Neuronal stem cell (in vitro differentiated cells): ENCODE data around the gene KANK2.
A peak's percentile ranks its signal among the peaks of the same experiment; 100 is the strongest.

Experiments used
- DNase-seq: peaks from one replicate; pipeline ENCODE4 v3.0.0-alpha.2; 2013; ENCODE audit warnings: low spot score
- H2AFZ ChIP-seq: one replicate; pipeline ENCODE4 v1.6.1; 2013; ENCODE audit warnings: mild to moderate bottlenecking, low read length, inconsistent platforms
- H2AK5ac ChIP-seq: 2 replicates; pipeline ENCODE4 v1.6.1; 2013; ENCODE audit warnings: low read depth, mild to moderate bottlenecking, inconsistent platforms, low read length, moderate library complexity, mixed read lengths
- H2BK120ac ChIP-seq: 2 replicates; pipeline ENCODE4 v1.6.1; 2013; ENCODE audit warnings: low read depth, mild to moderate bottlenecking, inconsistent platforms, low read length, moderate library complexity, mixed read lengths
- H2BK12ac ChIP-seq: one replicate; pipeline ENCODE4 v1.6.1; 2013; ENCODE audit warnings: low read length, inconsistent platforms
- H2BK15ac ChIP-seq: 2 replicates; pipeline ENCODE4 v1.6.1; 2013; ENCODE audit warnings: mild to moderate bottlenecking, low read length, inconsistent platforms, mixed read lengths
- H2BK5ac ChIP-seq: one replicate; pipeline ENCODE4 v1.6.1; 2013; ENCODE audit warnings: inconsistent platforms, mild to moderate bottlenecking, low read length, moderate library complexity
- H3K14ac ChIP-seq: one replicate; pipeline ENCODE4 v1.6.1; 2013; ENCODE audit warnings: low read length, inconsistent platforms
- H3K18ac ChIP-seq: 2 replicates; pipeline ENCODE4 v1.6.1; 2013; ENCODE audit warnings: low read length, inconsistent platforms
- H3K23ac ChIP-seq: 2 replicates; pipeline ENCODE4 v1.6.1; 2013; ENCODE audit warnings: low read depth, mild to moderate bottlenecking, mixed read lengths, low read length, inconsistent platforms; ENCODE audit not compliant: poor library complexity
- H3K27ac ChIP-seq: replicated peaks from 3 replicates; pipeline ENCODE4 v1.5.1; 2013; ENCODE audit warnings: low read length, inconsistent platforms
- H3K27me3 ChIP-seq, 3 experiments: 2 replicates each; pipeline ENCODE4 v1.6.1; 2013; ENCODE audit warnings: low read length in 3 of 3, mild to moderate bottlenecking in 2 of 3, inconsistent platforms in 1 of 3, low read depth in 1 of 3, mixed read lengths in 1 of 3, moderate library complexity in 1 of 3; ENCODE audit not compliant: control insufficient read depth in 3 of 3, insufficient read depth in 3 of 3
- H3K36me3 ChIP-seq, 2 donors: replicated peaks in 1 of 2; 2 replicates each; pipeline ENCODE4 v1.6.1; 2013; ENCODE audit warnings: low read length in 2 of 2; ENCODE audit not compliant: control insufficient read depth in 2 of 2, insufficient read depth in 2 of 2
- H3K4ac ChIP-seq: 2 replicates; pipeline ENCODE4 v1.6.1; 2013; ENCODE audit warnings: inconsistent platforms, mild to moderate bottlenecking, low read length, moderate library complexity
- H3K4me1 ChIP-seq, 2 donors: 1 replicate in 1 of 2; 2 replicates in 1 of 2; pipeline ENCODE4 v1.6.1; 2013; ENCODE audit warnings: low read length in 2 of 2, low read depth in 1 of 2; ENCODE audit not compliant: control insufficient read depth in 2 of 2, insufficient read depth in 1 of 2
- H3K4me2 ChIP-seq: one replicate; pipeline ENCODE4 v1.6.1; 2013; ENCODE audit warnings: mild to moderate bottlenecking, low read length, inconsistent platforms; ENCODE audit not compliant: insufficient read depth, poor library complexity, severe bottlenecking
- H3K4me3 ChIP-seq, 2 donors: 2 replicates each; pipeline ENCODE4 v1.5.1; 2013; ENCODE audit warnings: low read length in 2 of 2, mild to moderate bottlenecking in 2 of 2, inconsistent platforms in 1 of 2, moderate library complexity in 1 of 2
- H3K79me1 ChIP-seq: one replicate; pipeline ENCODE4 v1.6.1; 2013; ENCODE audit warnings: low read depth, mild to moderate bottlenecking, inconsistent platforms, low read length, moderate library complexity
- H3K9ac ChIP-seq: one replicate; pipeline ENCODE4 v1.6.1; 2013; ENCODE audit warnings: mild to moderate bottlenecking, low read depth, low read length, inconsistent platforms; ENCODE audit not compliant: poor library complexity
- H3K9me3 ChIP-seq, 2 donors: replicated peaks in 1 of 2; 2 replicates each; pipeline versions ENCODE3 to v1.6.1; 2013; ENCODE audit warnings: low read length in 2 of 2, mild to moderate bottlenecking in 2 of 2, inconsistent platforms in 1 of 2, low read depth in 1 of 2, mixed read lengths in 1 of 2, moderate library complexity in 1 of 2; ENCODE audit not compliant: control insufficient read depth in 2 of 2, insufficient read depth in 1 of 2
- H4K8ac ChIP-seq: one replicate; pipeline ENCODE4 v1.6.1; 2013; ENCODE audit warnings: low read depth, mild to moderate bottlenecking, inconsistent platforms, low read length, moderate library complexity
- H4K91ac ChIP-seq: one replicate; pipeline ENCODE4 v1.6.1; 2013; ENCODE audit warnings: low read length, low read depth, mild to moderate bottlenecking, inconsistent platforms; ENCODE audit not compliant: poor library complexity
- WGBS, 2 donors: extraction: QIAGEN DNeasy Blood & Tissue Kit; methylation state at CpG; one replicate each; pipeline ENCODE4 v1.1.7; 2013; ENCODE audit warnings: missing lambda C conversion rate in 2 of 2, mixed read lengths in 1 of 2; ENCODE audit not compliant: insufficient read length in 2 of 2, insufficient replicate concordance in 1 of 2; ENCODE audit errors: extremely low coverage in 2 of 2; 5-methylcytosine and 5-hydroxymethylcytosine counted together

KANK2 gene

GRCh38 chr19:11202488-11203193 is 5.3 kb upstream of the KANK2 start:
- Histone ChIP-seq H3K14ac (no peak overlapping the region), H3K27me3 (no peaks in the 10 kb centered on the region), H2AK5ac (no peak overlapping the region), H3K27ac (no peak overlapping the region), H2BK5ac (no peak overlapping the region), H3K4me2 (no peak overlapping the region), H3K9ac (no peak overlapping the region), H3K4me1 (peaks cover 0 to 2% of the 10 kb centered on the region in 2 donors), H3K18ac (no peak overlapping the region), H2BK12ac (no peak overlapping the region), H2AFZ (no peak overlapping the region), H4K8ac (no peak overlapping the region), H3K79me1 (no peaks in the 10 kb centered on the region), H2BK120ac (no peak overlapping the region), H3K23ac (peak overlapping the region; percentile 40), H3K9me3 (no peaks in the 10 kb centered on the region), H4K91ac (no peak overlapping the region), H3K4ac (no peak overlapping the region), H3K4me3 (no peak overlapping the region), H2BK15ac (no peak overlapping the region), H3K36me3 (peaks cover 0 to 55% of the 10 kb centered on the region in 2 donors)
- DNase-seq, result no peak
- no CpG with 5 or more reads among the region's 20 CpGs for WGBS, 2 donors

DNA sequence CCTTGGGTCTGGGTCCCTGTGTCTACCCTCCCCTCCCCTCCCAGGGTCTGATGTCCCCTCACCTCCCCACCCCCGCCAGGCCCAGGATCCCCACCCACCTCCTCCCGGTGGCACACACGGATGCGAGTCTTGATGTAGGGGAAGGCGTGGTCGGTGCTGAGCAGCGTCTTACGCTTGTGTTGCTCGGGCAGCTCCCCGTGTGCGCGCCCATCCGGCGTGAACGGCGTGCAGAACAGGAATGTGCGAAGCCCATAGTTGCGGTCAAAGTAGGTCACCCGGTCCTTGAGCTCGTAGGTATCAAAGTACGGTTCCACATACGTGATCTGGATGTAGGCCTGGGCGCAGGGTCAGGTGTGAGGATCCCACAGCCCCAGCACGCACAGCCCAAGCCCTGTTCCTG is 4.4 kb upstream of the KANK2 start:
- peaks cover 0 to 55% of the 10 kb centered on the region in 2 donors for H3K36me3 ChIP-seq
- no peak overlapping the region for H3K9ac ChIP-seq
- H3K4me2 ChIP-seq, result no peak overlapping the region
- no peaks in the 10 kb centered on the region for H3K79me1 ChIP-seq
- H3K4ac ChIP-seq, result no peak overlapping the region
- H3K27ac ChIP-seq, result no peak overlapping the region
- no peaks in the 10 kb centered on the region for H3K27me3 ChIP-seq
- no peaks in the 10 kb centered on the region for H3K9me3 ChIP-seq
- no peak overlapping the region for H3K18ac ChIP-seq
- no peak overlapping the region for H2AFZ ChIP-seq
- no peak overlapping the region for H4K8ac ChIP-seq
- H3K14ac ChIP-seq, result no peak overlapping the region
- no CpG with 5 or more reads among the region's 24 CpGs for WGBS, 2 donors
- no peak overlapping the region for H2BK5ac ChIP-seq
- no peak for DNase-seq
- H4K91ac ChIP-seq, result no peak overlapping the region
- H3K23ac ChIP-seq, result peak overlapping the region; percentile 85
- H2AK5ac ChIP-seq, result no peak overlapping the region
- peaks cover 0 to 2% of the 10 kb centered on the region in 2 donors for H3K4me1 ChIP-seq
- H2BK12ac ChIP-seq, result no peak overlapping the region
- H3K4me3 ChIP-seq, result no peak overlapping the region
- no peak overlapping the region for H2BK15ac ChIP-seq
- H2BK120ac ChIP-seq, result no peak overlapping the region

- no peak overlapping the region for H3K14ac ChIP-seq
- H2BK12ac ChIP-seq, result no peak overlapping the region
- peak overlapping the region; percentile 28 for H3K18ac ChIP-seq
- H3K9me3 ChIP-seq, result no peaks in the 10 kb centered on the region
- H3K4me1 ChIP-seq, result peaks cover 0 to 4% of the 10 kb centered on the region in 2 donors
- H2BK5ac ChIP-seq, result peak overlapping the region; percentile 13
- no peak overlapping the region for H3K23ac ChIP-seq
- no peaks in the 10 kb centered on the region for H3K79me1 ChIP-seq
- no peak overlapping the region for H3K4me3 ChIP-seq
- no peak overlapping the region for H2BK120ac ChIP-seq
- no peak overlapping the region for H3K4ac ChIP-seq
- H3K9ac ChIP-seq, result no peak overlapping the region
- no peak overlapping the region for H4K91ac ChIP-seq
- H2AK5ac ChIP-seq, result peak overlapping the region; percentile 70
- no peak overlapping the region for H2AFZ ChIP-seq
- H3K27ac ChIP-seq, result no peak overlapping the region
- peaks cover 0 to 51% of the 10 kb centered on the region in 2 donors for H3K36me3 ChIP-seq
- no peaks in the 10 kb centered on the region for H3K27me3 ChIP-seq
- no peak overlapping the region for H3K4me2 ChIP-seq
- no peak overlapping the region for H4K8ac ChIP-seq
- no peak overlapping the region for H2BK15ac ChIP-seq
- no peak for DNase-seq
- no CpG with 5 or more reads among the region's 9 CpGs for WGBS, 2 donors
Measured at GRCh38 chr19:11200931-11201330, 3.6 kb upstream of the KANK2 start.

DNA sequence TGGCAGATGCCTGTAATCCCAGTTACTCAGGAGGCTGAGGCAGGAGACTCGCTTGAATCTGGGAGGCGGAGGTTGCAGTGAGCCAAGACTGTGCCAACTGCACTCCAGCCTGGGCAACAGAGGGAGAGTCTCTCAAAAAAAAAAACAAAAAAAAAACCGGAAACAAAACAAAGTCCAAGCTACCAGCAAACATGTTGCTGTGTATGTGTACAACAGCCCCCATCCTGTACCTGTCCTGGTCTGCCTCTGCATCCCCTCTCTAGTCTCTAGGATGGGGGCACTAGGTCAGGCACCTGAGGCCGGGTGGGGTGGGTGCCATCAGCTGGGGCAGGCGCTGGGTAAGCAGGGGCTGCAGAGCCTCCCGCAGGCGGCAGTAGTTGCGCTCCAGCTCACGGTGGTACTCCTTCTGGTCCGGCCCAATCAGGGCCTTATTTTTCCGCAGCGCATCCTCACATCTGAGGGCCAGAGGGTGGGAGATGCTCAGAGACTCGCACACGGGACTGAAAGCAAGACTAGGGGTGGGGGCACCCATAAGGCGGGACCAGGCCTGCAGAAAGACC is 2.8 kb upstream of the KANK2 start:
- Histone ChIP-seq H3K4me1 (peaks cover 3 to 4% of the 10 kb centered on the region in 2 donors), H3K27me3 (no peaks in the 10 kb centered on the region), H3K27ac (no peak overlapping the region), H2BK12ac (no peak overlapping the region), H2BK5ac (no peak overlapping the region), H3K18ac (no peak overlapping the region), H3K4me3 (no peak overlapping the region), H2AFZ (no peak overlapping the region), H2BK120ac (peak overlapping the region; percentile 81), H3K4me2 (no peak overlapping the region), H3K9ac (no peak overlapping the region), H2BK15ac (peak overlapping the region; percentile 81), H3K23ac (no peak overlapping the region), H3K4ac (no peak overlapping the region), H4K8ac (no peak overlapping the region), H3K79me1 (no peaks in the 10 kb centered on the region), H3K14ac (no peak overlapping the region), H3K9me3 (no peaks in the 10 kb centered on the region), H2AK5ac (no peak overlapping the region), H3K36me3 (peaks cover 0 to 56% of the 10 kb centered on the region in 2 donors), H4K91ac (no peak overlapping the region)
- WGBS, 2 donors, result no CpG with 5 or more reads among the region's 15 CpGs
- no peak for DNase-seq
